Pons (tissue), 1 donor: ENCODE results near the gene DNAH2.
"Not testable (repeated sequence)": the region's sequence is repeated elsewhere in the genome, so short reads cannot be mapped to it uniquely, and the experiment has no call there.

Experiments
- DNase-seq: peaks from one replicate; pipeline ENCODE4 v3.0.0-alpha.2; 2016; ENCODE audit warnings: low spot score

DNAH2 gene

DNA sequence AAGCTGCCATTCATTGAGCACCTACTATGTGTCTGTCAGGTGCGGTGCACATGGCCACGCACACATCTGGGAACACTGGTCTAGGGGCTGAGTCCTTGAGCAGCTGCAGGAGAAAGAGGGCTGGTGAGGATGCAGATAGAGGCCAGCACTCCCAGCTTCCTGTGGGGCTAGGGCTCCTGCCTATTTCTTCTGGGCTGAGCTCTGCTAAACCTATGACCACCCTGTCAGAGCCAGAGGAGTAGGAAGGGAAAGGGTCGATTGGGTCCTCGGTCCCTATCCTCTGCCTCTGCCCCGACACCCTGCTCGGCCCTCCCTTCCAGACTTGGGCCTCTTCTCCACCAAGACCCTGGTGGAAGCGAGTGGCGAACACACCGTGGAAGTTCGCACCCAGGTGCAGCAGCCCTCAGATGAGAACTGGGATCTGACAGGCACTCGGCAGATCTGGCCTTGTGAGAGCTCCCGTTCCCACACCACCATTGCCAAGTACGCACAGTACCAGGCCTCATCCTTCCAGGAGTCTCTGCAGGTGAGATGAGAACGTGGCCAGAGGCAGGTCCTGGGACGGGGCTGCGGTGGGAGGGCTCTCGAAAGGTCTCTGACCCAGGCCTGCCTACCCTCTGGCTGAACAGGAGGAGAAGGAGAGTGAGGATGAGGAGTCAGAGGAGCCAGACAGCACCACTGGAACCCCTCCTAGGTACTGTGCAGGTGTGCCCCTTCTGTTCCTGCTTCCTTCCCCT is 133.3 kb downstream of the DNAH2 start:
- no peak for DNase-seq

DNA sequence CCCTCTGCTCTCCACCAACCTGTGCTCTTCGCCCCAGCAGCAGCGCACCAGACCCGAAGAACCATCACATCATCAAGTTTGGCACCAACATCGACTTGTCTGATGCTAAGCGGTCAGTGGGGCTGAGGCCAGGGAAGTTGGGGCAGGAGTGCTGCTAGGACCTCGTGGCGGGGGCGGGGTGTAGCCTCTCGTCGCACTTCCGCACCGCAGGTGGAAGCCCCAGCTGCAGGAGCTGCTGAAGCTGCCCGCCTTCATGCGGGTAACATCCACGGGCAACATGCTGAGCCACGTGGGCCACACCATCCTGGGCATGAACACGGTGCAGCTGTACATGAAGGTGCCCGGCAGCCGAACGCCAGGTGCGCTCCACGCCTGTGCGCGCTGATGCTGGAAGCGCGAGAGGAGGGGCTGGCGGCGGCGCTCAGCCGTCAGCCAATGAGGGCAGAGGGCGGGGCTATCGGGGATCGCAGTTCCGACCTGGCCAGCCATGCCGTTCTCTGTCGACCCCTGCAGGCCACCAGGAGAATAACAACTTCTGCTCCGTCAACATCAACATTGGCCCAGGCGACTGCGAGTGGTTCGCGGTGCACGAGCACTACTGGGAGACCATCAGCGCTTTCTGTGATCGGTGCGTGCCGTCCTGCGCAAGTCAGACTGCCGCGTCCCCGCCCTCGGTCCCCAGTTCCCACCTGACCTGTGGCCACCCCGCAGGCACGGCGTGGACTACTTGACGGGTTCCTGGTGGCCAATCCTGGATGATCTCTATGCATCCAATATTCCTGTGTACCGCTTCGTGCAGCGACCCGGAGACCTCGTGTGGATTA is 134.1 kb downstream of the DNAH2 start:
- peak; percentile 78 for DNase-seq

DNA sequence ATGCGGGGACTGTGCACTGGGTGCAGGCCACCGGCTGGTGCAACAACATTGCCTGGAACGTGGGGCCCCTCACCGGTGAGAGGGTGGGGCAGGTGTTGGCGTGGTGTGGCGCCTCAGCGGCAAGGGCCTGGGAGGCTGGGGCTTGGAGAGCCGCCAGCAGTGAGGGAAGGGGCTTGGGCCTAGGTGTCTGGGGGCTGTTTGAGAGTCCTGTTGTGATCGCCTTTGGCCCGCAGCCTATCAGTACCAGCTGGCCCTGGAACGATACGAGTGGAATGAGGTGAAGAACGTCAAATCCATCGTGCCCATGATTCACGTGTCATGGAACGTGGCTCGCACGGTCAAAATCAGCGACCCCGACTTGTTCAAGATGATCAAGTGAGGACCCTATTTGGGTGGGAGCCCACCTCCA is 134.7 kb downstream of the DNAH2 start:
- DNase-seq: no peak

DNA sequence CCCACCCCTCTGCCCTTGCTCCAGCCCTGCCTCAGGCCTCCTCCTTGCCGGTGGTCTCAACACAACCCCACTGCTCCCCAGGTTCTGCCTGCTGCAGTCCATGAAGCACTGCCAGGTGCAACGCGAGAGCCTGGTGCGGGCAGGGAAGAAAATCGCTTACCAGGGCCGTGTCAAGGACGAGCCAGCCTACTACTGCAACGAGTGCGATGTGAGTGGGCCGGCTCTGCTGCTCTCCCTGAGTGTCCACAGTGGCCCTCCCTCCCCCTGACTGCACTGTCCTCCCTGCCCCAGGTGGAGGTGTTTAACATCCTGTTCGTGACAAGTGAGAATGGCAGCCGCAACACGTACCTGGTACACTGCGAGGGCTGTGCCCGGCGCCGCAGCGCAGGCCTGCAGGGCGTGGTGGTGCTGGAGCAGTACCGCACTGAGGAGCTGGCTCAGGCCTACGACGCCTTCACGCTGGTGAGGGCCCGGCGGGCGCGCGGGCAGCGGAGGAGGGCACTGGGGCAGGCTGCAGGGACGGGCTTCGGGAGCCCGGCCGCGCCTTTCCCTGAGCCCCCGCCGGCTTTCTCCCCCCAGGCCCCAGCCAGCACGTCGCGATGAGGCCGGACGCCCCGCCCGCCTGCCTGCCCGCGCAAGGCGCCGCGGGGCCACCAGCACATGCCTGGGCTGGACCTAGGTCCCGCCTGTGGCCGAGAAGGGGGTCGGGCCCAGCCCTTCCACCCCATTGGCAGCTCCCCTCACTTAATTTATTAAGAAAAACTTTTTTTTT is 135.6 kb downstream of the DNAH2 start:
- DNase-seq: no peak

DNA sequence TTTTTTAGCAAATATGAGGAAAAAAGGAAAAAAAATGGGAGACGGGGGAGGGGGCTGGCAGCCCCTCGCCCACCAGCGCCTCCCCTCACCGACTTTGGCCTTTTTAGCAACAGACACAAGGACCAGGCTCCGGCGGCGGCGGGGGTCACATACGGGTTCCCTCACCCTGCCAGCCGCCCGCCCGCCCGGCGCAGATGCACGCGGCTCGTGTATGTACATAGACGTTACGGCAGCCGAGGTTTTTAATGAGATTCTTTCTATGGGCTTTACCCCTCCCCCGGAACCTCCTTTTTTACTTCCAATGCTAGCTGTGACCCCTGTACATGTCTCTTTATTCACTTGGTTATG is 136.1 kb downstream of the DNAH2 start:
- no peak for DNase-seq

DNA sequence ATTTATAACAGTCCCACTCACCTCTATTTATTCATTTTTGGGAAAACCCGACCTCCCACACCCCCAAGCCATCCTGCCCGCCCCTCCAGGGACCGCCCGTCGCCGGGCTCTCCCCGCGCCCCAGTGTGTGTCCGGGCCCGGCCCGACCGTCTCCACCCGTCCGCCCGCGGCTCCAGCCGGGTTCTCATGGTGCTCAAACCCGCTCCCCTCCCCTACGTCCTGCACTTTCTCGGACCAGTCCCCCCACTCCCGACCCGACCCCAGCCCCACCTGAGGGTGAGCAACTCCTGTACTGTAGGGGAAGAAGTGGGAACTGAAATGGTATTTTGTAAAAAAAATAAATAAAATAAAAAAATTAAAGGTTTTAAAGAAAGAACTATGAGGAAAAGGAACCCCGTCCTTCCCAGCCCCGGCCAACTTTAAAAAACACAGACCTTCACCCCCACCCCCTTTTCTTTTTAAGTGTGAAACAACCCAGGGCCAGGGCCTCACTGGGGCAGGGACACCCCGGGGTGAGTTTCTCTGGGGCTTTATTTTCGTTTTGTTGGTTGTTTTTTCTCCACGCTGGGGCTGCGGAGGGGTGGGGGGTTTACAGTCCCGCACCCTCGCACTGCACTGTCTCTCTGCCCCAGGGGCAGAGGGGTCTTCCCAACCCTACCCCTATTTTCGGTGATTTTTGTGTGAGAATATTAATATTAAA is 136.7 kb downstream of the DNAH2 start:
- DNase-seq: no peak

DNA sequence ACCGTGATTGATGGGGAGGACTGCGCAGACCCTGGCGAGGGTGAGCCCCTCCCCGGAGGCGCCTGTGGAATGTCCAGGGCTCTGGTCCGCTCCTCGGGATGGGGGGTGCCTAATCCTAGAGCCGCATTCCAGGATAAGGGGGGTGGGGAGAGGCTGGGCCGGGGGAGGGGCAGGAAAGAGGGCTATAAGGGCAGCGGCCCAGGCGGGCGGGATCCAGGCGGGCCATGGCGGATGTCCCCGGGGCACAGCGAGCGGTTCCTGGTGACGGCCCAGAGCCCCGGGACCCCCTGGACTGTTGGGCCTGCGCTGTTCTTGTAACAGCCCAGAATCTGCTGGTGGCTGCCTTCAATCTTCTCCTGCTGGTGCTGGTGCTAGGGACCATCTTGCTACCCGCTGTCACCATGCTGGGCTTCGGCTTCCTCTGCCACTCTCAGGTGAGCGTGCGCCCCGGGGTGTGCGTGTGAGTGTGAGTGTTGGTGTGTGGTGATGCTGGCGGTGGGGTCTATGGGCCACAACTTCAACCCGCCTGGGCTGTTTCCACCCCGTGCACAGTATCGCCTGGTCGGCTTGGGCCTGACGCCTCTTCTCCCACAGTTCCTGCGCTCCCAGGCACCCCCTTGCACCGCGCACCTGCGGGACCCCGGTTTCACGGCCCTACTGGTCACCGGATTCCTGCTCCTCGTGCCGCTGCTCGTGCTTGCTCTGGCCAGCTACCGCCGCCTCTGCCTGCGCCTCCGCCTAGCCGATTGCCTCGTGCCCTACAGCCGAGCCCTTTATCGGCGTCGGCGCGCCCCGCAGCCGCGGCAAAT is 137.5 kb downstream of the DNAH2 start, which contains the start of gene TMEM88:
TSS of gene TMEM88 (plus strand) at position 216 of the 809 bp plus-strand sequence. CDS start at position 225, 9 bp downstream.
- no peak for DNase-seq

DNA sequence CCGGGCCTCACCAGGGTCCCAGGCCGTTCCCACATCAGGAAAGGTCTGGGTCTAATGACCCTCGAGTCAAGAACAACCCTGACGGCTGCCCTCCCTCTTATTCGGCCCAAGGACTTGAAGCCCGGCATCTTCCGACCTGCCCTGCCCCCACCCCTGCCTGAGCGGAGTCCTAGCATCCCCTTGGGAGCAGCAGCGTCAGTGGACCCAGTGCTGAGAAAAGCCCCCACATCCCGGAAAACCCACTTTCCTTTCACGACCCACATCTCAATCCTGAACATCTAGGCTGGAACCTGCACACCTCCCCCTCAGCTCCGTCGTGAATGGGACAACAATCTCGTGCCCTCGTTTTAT is 138.1 kb downstream of the DNAH2 start:
- no peak for DNase-seq

DNA sequence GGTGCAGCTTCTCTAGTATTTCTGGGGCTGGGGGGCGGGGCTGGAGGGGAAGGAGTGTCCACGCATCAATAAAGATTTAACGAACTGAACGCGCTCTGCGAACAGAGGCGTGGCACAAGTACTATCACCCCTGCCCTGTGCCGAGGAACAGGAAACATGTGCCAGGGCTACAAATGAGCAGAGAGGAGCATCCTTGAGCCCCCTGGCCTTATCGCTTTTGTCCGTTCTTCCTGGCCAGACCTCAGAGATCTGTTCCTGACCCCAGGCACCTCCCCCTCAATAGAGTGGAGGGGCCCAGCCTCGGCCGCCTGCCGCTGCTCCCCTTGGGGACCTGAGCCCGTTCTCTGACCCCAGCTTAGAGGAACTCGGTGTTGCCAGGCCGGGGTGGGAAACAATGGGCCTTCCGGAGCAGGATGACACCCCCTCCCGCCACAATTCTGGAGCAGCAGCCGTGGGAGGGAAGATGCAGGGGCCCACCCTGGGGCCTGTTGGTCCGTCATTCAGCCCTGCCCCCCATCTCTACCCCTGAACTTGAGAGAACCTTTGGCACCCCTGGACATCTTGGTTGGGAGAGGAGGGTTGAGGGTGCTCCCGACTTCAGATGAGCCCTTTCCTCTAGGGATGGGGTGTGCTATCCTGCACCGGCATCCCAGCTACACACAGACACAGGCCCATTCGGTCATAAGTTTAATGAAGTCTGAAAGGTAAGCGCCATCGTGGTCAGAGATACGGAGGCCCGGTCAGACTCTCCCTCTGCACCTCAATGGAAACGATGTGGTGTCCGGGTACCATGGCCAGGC is 138.7 kb downstream of the DNAH2 start:
- DNase-seq: no peak

DNA sequence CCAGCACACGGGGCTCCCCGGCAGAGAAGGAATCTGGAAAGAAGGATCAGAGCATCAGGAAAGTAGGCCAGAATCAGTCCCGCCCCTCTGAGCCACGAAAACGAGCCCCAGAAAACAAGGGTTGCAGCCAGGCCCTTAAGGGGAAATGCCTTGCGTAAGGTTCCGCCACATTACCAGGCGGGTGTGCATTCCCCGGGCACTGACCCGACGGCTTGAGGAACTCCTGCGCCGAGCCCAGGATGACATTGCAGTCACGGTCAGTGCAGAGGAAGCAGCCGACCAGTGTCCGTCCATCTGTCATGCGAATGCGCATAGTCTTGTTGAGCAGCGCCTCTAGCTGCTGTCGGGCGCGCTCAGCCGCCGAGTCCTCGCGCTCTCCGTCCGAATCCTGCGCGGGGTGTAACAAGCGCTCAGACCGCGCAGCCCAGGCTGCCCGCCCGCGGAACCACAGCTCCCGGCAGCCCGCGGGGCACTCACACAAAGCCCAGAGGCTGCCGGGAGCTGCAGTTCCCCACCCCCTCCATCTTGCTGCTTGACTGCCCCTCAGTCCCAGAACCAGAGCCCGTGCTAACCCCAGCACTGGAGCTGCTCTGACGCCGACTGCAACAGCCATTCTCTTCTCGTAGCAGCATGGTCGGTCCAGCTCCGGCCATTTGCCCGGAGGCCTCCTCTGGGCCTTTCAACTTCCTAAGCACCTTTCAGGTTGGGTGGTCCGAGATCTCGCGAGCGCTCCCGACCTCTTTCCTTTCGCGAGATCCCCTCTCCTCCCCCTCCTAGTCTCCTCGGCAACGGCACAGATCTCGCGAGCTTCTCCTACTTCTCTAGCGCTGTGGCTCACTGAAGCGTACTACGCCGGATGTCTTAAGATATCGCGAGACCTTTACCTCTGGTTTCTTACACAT is 139.5 kb downstream of the DNAH2 start, which contains the start of gene NAA38:
TSS of gene NAA38 (minus strand) at position 749 of the 902 bp plus-strand sequence. CDS start at position 653, 96 bp downstream.
- DNase-seq: peak; percentile 99

DNA sequence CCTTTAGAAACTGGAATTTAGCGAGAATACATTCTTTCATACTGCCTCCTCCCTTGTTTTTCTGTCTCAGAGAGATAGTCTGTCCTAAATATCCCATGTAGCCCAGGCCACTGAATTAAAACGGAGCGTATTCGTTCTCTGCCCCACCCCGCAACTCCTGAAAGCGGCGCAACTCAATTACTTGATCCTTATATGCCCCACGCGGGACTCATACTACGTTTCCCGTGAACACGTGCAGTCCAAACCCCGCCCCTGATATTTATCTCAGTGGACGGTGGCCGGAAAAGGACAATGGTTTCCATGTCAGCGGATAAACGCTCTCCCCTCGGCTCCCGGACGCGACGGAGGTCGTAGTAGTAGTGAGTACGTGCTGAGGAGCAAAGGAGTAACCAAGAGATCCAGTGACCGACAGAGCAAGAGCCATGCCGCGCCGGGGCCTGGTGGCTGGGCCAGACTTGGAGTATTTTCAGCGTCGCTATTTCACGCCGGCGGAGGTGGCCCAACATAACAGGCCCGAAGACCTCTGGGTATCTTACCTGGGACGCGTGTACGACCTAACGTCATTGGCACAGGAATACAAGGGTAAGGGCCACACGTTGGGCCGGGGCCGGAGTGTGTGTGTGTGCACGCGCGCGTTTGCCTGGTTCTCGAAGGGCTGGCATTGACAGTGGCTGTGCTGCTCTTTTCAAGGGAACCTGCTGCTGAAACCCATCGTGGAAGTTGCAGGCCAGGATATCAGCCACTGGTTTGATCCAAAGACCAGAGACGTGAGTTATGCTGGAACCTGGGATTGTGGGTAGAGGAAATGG is 140.4 kb downstream of the DNAH2 start, which contains the start of gene CYB5D1:
TSS of gene CYB5D1 (plus strand) at position 291 of the 809 bp plus-strand sequence. CDS start at position 423, 132 bp downstream.
- DNase-seq: no peak

DNA sequence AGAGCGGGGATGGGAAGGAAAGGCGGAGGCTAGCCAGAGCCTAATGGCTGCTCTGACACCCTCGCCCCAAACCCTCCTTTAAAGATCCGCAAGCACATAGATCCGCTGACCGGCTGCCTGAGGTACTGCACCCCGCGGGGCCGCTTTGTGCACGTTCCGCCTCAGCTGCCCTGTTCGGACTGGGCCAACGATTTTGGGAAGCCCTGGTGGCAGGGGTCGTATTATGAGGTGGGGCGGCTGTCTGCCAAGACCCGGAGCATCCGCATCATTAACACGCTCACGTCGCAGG is 140.9 kb downstream of the DNAH2 start:
- no peak for DNase-seq

DNA sequence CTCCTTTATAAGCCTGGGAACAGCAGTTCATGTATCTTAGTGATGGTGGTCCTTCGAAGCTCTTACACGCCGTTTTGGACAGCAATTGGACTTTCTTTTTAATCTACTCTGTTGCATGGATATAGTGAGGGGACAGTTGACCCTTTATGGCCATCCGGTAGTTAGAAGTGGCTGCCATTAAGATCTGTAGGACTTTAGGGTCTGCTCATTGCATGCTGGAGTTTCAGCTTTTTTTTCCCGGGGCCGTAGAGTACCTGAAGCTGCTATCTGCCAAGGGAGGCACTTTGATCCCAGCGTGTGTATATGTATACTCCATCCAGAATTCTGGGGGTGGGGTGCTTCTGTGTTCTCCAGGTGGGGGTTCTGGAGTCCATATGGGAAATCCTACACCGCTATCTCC is 141.5 kb downstream of the DNAH2 start:
- DNase-seq: no peak

DNA sequence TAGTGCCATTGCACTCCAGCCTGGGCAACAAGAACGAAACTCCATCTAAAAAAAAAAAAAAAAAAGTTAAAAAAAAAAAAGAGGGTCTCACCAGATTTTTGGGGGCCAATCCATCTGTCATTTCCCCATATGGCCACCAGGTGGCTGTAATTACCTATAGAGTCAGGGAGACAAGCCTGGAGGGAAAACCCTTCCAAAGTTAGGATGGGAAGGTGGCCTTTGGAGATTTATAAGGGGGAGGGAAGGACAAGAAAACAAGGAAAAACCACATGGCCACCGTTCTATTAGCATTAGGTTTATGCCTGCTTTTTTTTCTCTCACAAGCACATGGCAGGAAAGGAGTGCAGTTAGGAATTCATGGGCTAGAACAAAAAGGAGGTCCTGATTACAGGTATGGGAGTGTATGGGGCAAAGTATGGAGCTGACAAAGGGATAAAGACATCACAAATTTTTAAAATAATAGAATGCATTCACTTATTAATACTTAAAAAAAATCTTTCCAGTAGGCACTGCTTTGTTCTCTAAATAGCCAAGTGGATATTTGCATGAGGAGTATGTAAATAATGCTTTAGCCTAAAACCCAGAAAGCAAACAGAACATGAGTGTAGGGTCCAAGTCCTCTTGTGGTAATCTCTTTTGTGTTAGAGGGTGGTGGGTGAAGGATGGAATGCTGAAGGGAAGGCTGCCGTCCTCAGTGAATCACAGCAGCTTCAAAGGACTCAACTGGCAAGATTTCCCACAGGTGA is 145.3 kb downstream of the DNAH2 start:
- DNase-seq: peak; percentile 67

DNA sequence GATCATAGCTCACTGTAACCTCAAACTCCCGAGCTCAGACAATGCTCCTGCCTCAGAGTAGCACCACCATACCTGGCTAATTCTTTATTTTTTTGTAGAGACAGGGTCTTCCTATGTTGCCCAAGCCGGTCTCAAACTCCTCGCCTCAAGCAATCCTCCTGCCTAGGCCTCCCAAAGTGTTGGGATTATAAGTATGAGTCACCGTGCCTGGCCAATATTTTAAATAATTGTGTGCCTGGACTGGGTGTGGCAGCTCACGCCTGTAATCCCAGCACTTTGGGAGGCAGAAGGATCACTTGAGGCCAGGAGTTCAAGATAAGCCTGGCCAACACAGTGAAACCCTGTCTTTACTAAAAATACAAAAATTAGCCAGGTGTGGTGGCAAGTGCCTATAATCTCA is 146.8 kb downstream of the DNAH2 start:
- not testable (repeated sequence) for DNase-seq

DNA sequence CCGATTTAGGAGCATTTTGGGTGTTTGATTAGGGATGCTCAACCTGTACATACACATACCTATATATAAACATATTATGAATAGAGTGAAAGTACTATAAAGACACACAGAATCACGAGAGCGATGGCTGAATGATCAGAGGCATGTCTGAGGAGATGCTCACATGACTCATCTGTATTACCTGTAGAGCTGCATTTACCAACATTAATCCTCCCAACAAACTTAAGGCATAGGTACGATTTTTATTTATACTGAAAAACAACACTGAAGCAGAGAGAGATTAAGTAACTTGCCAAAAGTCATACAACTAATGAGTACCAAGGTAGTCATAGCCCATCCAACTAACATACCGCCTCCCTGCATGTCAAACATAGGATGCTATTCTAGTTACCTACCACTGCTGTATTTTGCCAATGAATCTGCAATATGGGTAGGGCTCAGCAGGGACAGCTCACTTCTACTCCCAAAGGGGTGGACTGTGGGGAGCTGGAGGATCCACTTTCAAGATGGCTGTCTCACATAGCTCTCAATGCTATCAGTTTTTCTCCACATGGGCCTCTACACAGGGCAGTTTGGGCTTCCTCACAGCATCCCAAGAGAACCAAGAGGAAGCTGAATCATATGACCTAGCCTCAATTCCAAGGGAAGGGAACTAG is 147.6 kb downstream of the DNAH2 start:
- DNase-seq: no peak

DNA sequence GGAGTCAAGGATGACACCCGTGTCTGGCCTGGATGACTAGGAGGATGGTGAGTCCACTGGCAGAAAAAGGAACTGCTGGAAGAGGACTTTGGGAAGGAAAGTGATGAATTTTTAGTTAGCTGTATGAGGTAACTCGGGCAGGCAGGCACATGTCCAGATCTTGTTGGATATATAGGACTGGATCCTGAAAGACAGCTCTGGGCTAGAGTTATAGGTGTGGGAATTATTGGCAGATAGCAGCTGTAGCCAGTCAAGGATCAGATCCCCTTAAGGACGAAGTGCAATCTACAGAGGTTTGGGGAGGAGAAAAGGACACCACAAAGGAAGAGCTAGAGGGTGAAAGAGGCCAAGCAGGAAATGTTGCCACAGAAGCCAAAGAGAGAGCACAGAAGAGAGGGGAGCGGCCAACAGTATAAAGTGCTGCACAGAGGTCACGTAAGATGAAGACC is 150.4 kb downstream of the DNAH2 start:
- DNase-seq: no peak
